SHP77 (cell line): ENCODE results near the gene DHRS7B.
"Not testable (repeated sequence)": the region's sequence is repeated elsewhere in the genome, so short reads cannot be mapped to it uniquely, and the experiment has no call there.

ENCODE experiments used
- DNase-seq, 2 experiments: peaks; one replicate each; lab custom pipeline; 2025; lab: John Stamatoyannopoulos, UW

The DHRS7B gene, protein sequence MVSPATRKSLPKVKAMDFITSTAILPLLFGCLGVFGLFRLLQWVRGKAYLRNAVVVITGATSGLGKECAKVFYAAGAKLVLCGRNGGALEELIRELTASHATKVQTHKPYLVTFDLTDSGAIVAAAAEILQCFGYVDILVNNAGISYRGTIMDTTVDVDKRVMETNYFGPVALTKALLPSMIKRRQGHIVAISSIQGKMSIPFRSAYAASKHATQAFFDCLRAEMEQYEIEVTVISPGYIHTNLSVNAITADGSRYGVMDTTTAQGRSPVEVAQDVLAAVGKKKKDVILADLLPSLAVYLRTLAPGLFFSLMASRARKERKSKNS

GRCh38 chr17:21126645-21127508 is at the start of gene DHRS7B:
TSS of gene DHRS7B (plus strand) at chr17:21126964. CDS start at chr17:21126972, 8 bp downstream.
- peak; percentile 99 to 100 for DNase-seq

- DNase-seq, result no peak
Observed at GRCh38 chr17:21077281-21077680, 49.5 kb upstream of the DHRS7B start.

GRCh38 chr17:21078016-21078780 is 48.6 kb upstream of the DHRS7B start:
- DNase-seq, result no peak

DNA sequence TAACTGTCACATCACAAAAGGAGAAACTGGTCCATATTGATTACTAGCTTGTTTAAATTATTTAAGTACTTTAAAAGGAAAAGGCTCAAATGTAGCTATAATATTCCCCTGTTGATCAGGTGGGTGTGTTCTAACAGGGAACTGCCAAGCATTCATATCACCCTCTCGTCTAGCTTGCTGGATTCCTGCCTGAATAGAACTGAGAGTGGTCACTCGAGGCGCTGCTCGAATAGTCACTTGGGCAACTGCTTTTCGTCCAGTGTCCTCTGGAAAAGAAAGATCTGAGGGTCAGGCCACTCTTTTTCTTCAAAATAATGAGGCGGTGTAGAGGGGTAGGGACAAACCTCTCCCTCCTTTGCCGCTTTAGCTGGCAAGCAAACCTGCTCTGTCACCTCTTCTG is 47.6 kb upstream of the DHRS7B start:
- DNase-seq, result no peak

- DNase-seq, result no peak
Observed at GRCh38 chr17:21082001-21082436, 44.7 kb upstream of the DHRS7B start.

DNA sequence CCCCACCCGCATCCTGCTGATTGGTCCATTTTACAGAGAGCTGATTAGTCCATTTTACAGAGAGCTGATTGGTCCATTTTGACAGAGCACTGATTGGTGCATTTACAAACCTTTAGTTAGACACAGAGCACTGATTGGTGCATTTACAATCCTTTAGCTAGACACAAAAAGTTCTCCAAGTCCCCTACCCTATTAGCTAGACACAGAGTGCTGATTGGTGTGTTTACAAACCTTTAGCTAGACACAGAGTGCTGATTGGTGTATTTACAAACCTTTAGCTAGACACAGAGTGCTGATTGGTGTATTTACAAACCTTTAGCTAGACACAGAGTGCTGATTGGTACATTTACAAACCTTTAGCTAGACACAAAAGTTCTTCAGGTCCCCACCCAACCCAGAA is 41.5 kb upstream of the DHRS7B start:
- not testable (repeated sequence) for DNase-seq

DNA sequence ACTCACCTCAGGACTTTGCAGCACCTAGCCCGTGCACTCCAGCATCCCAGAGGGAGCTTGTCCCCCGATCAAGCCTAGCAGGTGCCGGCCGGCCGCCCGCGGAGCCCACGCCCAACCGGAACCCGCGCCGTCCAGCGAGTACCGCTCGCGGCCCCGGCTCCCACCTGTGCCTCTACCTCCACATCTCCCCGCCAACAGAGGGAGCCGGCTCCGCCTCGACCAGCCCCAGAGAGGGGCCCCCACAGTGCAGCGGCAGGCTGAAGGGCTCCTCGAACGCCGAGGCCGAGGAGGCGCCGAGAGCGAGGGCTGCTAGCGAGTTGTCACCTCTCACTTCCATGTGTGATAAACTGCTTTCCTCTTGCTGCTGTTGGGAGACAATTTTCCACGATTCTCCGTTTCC is 41.1 kb upstream of the DHRS7B start:
- DNase-seq, result no peak

GRCh38 chr17:21089145-21089544 is 37.6 kb upstream of the DHRS7B start:
- no peak for DNase-seq

GRCh38 chr17:21089933-21090901 is 36.5 kb upstream of the DHRS7B start:
- no peak for DNase-seq

GRCh38 chr17:21090902-21091618 is 35.7 kb upstream of the DHRS7B start:
- no peak for DNase-seq

DNA sequence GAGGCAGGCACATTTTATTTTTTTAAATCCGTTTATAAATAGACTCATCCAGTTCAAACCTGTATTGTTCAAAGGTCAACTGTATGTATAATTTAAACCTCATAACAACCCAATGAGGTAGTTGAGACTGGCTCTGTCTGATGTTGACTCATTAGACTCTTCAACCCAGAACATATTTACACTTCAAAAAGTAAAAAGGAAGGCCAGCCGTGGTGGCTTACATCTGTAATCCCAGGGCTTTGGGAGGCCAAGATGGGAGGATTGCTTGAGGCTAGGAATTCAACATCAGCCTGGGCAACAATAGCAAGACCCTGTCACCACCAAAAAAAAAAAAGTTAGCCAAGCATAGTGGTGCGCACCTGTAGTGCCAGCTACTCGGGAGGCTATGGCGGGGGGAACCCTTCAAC is 32.5 kb upstream of the DHRS7B start:
- no peak for DNase-seq

GRCh38 chr17:21095735-21096134 is 31.0 kb upstream of the DHRS7B start:
- DNase-seq, result no peak

DNA sequence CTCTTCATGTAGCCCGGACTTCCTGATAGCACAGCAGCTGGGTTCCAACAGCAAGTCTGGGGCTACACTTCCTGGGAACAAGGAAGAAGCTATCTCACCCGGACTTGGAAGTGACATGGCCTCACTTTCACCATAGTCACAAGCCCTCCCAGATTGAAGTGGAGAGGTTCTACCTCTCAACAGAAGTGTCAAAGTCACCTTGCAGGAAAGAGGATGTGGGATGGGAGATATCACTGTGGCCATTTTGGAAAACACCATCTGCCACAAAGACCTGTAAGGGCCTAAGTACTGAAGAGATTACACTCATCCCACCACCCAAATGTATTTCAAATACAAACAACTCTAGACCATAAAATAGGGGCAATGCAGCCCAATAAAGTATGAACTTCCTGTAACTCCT is 29.9 kb upstream of the DHRS7B start:
- no peak for DNase-seq

GRCh38 chr17:21098934-21099689 is 27.7 kb upstream of the DHRS7B start:
- peak; percentile 98 to 99 for DNase-seq

GRCh38 chr17:21100636-21101035 is 26.1 kb upstream of the DHRS7B start:
- DNase-seq, result no peak

DNA sequence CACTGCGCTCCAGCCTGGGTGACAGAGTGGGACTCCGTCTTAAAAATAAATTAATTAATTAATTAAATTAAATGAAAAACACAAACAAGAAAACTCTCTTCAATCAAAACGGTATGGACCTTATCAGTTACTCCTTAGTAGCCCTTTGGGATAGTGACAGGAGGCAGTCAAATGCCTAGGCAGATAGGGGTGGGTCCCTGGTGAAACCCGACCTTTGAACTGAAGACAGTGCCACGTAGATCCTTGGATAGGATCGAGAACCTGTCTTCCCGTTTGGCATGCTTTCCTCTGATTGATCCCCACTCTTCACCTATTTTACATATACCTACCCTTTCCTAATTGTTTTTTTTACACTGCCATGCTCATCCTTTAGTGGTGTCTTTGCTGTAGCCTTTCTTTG is 22.2 kb upstream of the DHRS7B start:
- DNase-seq, result no peak

DNA sequence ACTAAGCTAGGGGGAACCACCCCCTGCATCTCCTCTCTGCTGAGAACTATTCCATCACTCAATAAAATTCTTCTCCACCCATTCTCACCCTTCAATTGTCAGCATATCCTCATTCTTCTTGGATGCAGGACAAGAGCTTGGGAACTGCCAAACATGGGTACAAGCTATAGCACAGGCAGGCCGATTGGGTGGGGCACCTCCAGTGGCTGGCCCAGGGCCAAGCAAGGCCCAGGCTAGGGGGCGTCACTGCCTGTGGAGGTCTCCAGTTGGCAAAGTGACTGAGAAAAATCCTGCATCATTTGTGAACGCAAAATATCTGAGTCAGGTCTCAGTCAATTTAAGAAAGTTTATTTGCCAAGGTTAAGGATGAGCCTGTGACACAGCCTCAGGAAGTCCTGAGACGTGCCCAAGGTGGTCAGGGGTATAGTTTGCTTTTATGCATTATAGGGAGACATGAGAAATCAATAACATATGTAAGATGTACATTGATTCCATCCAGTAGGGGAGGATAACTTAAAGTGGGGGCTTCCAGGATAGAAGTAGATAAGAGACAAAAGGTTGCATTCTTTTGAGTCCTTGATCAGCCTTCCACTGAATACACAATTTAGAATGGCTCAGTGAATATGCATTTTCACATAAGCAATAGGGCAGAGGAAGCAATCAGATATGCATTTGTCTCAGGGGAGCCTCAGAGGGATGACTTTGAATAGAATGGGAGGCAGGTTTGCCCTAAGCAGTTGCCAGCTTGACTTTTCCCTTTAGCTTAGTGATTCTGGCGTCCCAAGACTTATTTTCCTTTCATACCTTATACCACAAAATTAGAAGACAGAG is 21.5 kb upstream of the DHRS7B start:
- DNase-seq, result no peak

DNA sequence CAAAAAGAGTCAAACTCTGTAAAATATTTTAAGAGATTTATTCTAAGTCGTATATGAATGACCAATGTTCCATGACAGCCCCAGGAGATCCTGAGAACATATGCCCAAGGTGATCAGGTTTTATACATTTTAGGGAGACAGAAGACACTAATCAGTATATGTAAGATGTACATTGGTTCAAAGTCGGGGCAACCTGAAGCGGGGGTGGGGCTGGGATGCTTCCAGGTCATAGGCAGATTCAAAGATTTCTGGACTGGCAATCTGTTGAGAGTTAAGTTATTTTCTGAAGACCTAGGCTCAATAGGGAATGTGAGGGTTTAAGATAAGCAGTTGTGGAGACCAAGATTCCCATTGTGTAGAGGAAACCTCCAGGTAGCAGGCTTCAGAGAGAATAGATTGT is 20.4 kb upstream of the DHRS7B start:
- DNase-seq, result no peak
